Measurements from ENCODE around the gene HTRA2. TPM values are rescaled to one million over a fixed set of nuclear protein-coding genes. Genes with fewer than 3 reads are reported as not detected.

The HTRA2 gene
- total RNA-seq, 1 experiment from 2014 or later: 24.9 TPM

GRCh38 chr2:74493546-74493945 is 36.2 kb upstream of the HTRA2 start:
- no peaks in the 10 kb centered on the region for H4K20me1 ChIP-seq (ENCODE audit: control insufficient read depth, insufficient read depth, insufficient read length)
- TF ChIP-seq CTCF (conservative IDR thresholded peaks at IDR 0.05): no peak
- no peak overlapping the region for H3K27ac Mint-ChIP-seq
- no peak overlapping the region for H3K27ac ChIP-seq (ENCODE audit: insufficient read length, low read depth, low read length)
- peaks cover 0 to 2% of the 10 kb centered on the region in 2 experiments; a peak in 1 of 5 replicates for H3K9me3 Mint-ChIP-seq
- H3K23ac ChIP-seq (ENCODE audit: insufficient read length, low read depth, low read length): no peak overlapping the region
- no peak overlapping the region for H2BK12ac ChIP-seq (ENCODE audit: insufficient read length, low read depth, low read length)
- no peak overlapping the region for H4K8ac ChIP-seq (replicated peaks; ENCODE audit: insufficient read length, low read depth, low read length)
- no peak overlapping the region for H3K9ac ChIP-seq (ENCODE audit: extremely low read depth, insufficient read length, low read length)
- H2AFZ ChIP-seq (ENCODE audit: low read length): no peak overlapping the region
- no peak overlapping the region; a peak in 1 of 5 replicates for H3K4me3 Mint-ChIP-seq
- no peak overlapping the region for H2BK15ac ChIP-seq (ENCODE audit: low read depth, low read length)
- peaks cover 7 to 12% of the 10 kb centered on the region in 2 experiments for H3K4me1 Mint-ChIP-seq
- no peak overlapping the region for H2AK5ac ChIP-seq (ENCODE audit: insufficient read length, low read length)
- peaks cover 30 to 44% (median 43%) of the 10 kb centered on the region in 3 experiments for H3K36me3 Mint-ChIP-seq (ENCODE audit: insufficient read depth in 1 of 3, low read depth in 3 of 3)
- H3K4me2 ChIP-seq (ENCODE audit: insufficient read depth, insufficient read length, low read length): no peak overlapping the region
- no peak overlapping the region for H3K56ac ChIP-seq (ENCODE audit: insufficient read length, low read depth, low read length)
- no peak overlapping the region for H3K18ac ChIP-seq (ENCODE audit: insufficient read length, low read depth, low read length)
- no peak overlapping the region for H2BK5ac ChIP-seq (ENCODE audit: insufficient read length, low read length)
- peaks cover 29% of the 10 kb centered on the region for H3K27me3 ChIP-seq (ENCODE audit: insufficient read depth, low read length)
- peaks cover 42% of the 10 kb centered on the region for H3K27me3 Mint-ChIP-seq (ENCODE audit: low read depth)
- H3K23me2 ChIP-seq (ENCODE audit: insufficient read length, low read depth, low read length, poor library complexity, severe bottlenecking): peaks cover 11% of the 10 kb centered on the region
- no peak overlapping the region for H3K14ac ChIP-seq (ENCODE audit: insufficient read depth, low read length)
- H2BK20ac ChIP-seq (ENCODE audit: low read depth, low read length, poor library complexity, severe bottlenecking): no peak overlapping the region
- WGBS (ENCODE audit: extremely low coverage, insufficient read length, low lambda C conversion rate): no CpG with 5 or more reads among the region's 3 CpGs
- no peak overlapping the region for H2BK120ac ChIP-seq (ENCODE audit: low read depth, low read length, poor library complexity, severe bottlenecking)
- H4K5ac ChIP-seq (ENCODE audit: insufficient read length, low read depth, low read length): no peak overlapping the region
- no peak for DNase-seq
- H4K91ac ChIP-seq (ENCODE audit: insufficient read length, low read depth, low read length): no peak overlapping the region
- no peak overlapping the region for H3T11ph ChIP-seq (ENCODE audit: low read length)
- H3K79me1 ChIP-seq (ENCODE audit: insufficient read depth, low read depth, low read length, poor library complexity, severe bottlenecking): no peaks in the 10 kb centered on the region
- H3K79me2 ChIP-seq (ENCODE audit: insufficient read depth, low read length): no peaks in the 10 kb centered on the region
- H3K4ac ChIP-seq (ENCODE audit: low read depth, low read length): no peak overlapping the region
- H3K9me3 ChIP-seq (ENCODE audit: control insufficient read depth, low read depth, low read length): no peaks in the 10 kb centered on the region
- H3K4me1 ChIP-seq (ENCODE audit: insufficient read depth, low read length): no peaks in the 10 kb centered on the region
